Placental epithelial cell (primary cell): ENCODE data around the gene GTF2A1L. TPM values are rescaled to one million over a fixed set of nuclear protein-coding genes. Genes with fewer than 3 reads are reported as not detected.

ENCODE experiments used
- small RNA-seq: library from RNA; depleted of rRNA; stranded (forward); fragments of <200 nt; gene quantifications from one replicate; pipeline ENCODE3, GENCODE V24; 2012
- total RNA-seq: library from RNA; depleted of rRNA; stranded (reverse); fragments of >200 nt; gene quantifications from 2 replicates; pipeline ENCODE4 v1.2.3, GENCODE V29; 2012

Gene GTF2A1L, protein sequence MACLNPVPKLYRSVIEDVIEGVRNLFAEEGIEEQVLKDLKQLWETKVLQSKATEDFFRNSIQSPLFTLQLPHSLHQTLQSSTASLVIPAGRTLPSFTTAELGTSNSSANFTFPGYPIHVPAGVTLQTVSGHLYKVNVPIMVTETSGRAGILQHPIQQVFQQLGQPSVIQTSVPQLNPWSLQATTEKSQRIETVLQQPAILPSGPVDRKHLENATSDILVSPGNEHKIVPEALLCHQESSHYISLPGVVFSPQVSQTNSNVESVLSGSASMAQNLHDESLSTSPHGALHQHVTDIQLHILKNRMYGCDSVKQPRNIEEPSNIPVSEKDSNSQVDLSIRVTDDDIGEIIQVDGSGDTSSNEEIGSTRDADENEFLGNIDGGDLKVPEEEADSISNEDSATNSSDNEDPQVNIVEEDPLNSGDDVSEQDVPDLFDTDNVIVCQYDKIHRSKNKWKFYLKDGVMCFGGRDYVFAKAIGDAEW
- total RNA-seq, result 0.54 TPM in 1 of 2 replicates, not detected in the other

DNA sequence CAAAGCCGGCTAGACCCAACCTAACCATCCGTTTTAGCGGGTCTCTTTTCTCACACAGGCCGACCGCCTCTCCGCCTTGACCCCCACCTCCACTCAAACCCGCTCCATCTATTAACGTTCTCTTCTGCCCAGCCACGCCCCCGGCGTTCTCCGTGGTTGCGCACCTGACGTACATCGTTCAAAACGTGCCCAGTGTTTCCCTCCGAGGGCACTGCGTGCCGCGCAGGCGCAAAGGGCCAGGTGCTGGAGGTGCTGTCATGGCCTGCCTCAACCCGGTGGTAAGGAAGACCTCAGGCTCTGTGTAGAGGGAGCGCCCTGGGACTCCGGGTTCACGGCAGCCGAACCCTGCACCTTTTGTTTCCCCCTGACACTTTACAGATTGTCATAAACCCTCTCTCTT is at the start of gene GTF2A1L:
GTF2A1L (plus strand) TSS at position 239 of the 400 bp plus-strand sequence; CDS start at position 258, 19 bp downstream.

Small RNAs within 50 kb of the gene (small RNA-seq; reads per million reads assigned to genes)
- not detected for gene TPT1P11

Other genes starting within 250 kb of the GTF2A1L start
- gene PPP1R21, start 177.1 kb upstream of the GTF2A1L start, total RNA-seq, result 23.3 and 25.9 TPM in 2 replicates
- 6.0 and 8.6 TPM in 2 replicates for gene STON1, start 87.7 kb upstream of the GTF2A1L start, total RNA-seq
- gene LHCGR, start 137.9 kb downstream of the GTF2A1L start, total RNA-seq, result not detected in 2 replicates